GM19468 (cell line): ENCODE measurements around the gene ESRP2.

Experiments
- ATAC-seq: cut with Tn5 transposase; IDR thresholded peaks from one replicate; pipeline ENCODE4 v1.9.1; 2021; ENCODE audit warnings: mild to moderate bottlenecking, moderate library complexity, moderate number of reproducible peaks; ENCODE audit not compliant: unreplicated experiment; ENCODE audit errors: extremely low read depth

ESRP2 gene

DNA sequence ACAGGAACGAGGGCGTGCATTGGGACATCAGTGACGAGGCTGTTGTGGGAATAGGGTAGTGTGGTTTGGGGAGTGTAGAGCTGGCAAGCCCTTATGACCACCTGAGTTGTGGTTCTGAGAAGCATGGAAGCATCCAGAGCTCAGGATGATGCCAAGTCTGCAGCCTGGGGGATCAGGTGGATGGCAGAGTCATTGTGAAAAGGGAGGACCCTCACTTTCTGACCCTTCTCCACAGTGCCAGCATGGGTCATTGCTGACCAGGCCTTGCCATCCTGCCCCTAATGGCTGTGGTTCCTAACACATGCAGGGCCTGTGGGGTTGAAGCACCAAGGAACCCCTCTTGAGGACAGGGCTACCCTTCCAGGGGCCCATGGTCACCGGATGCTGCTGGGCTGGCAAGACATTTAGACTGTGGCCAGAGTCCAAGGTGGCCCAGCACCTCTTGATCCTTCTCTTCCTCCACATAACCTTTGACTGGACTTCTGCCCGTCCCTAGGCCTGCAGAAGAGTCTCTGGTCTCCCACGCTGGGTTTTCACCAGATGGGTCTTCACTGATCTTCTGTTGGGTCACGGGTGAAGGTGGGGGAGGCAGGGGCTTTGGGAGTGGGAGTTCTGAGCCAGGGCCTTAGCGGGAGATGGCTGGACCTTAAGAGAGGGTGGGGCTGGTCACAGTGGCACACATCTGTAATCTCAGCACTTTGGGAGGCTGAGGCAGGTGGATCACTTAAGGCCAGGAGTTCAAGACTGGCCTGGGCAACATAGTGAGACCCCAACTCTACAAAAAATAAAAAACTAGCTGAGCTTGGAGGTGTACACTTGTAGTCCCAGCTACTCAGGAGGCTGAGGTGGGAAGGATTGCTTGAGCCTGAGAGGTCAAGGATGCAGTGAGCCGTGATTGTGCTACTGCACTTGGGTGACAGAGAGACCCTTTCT is 7.3 kb upstream of the ESRP2 start:
- no peak for ATAC-seq

DNA sequence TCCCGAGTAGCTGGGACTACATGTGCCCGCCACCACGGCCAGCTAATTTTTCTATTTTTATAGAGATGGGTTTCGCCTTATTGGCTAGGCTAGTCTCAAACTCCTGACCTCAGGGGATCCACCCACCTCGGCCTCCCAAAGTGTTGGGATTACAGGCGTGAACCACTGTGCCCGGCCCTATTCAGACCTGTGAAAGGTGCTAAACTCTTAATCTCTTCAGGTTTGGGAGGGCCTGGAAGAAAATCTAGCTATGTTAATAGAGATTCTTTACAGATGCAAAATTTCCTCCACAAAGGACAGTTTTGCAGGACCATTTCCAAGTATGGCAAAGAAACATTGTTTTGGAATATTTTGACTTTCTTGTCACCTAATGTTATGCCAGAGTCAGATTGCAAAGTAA is 6.2 kb upstream of the ESRP2 start:
- ATAC-seq: no peak

DNA sequence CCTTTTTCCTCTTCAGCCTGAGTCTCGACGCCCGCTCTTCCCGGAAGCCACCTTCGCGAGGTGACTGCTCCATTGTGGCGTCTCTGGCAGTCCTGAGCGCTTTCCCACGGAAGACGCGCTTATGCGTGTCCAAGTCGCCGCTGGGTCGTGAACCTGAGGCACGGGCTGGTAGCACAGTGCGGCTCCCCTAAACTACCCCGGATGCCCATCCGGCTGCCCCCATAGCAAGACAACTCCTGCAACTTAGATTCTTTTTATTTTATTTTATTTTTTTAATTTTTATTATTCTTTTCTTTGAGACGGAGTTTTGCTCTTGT is 2.1 kb upstream of the ESRP2 start:
- no peak for ATAC-seq

DNA sequence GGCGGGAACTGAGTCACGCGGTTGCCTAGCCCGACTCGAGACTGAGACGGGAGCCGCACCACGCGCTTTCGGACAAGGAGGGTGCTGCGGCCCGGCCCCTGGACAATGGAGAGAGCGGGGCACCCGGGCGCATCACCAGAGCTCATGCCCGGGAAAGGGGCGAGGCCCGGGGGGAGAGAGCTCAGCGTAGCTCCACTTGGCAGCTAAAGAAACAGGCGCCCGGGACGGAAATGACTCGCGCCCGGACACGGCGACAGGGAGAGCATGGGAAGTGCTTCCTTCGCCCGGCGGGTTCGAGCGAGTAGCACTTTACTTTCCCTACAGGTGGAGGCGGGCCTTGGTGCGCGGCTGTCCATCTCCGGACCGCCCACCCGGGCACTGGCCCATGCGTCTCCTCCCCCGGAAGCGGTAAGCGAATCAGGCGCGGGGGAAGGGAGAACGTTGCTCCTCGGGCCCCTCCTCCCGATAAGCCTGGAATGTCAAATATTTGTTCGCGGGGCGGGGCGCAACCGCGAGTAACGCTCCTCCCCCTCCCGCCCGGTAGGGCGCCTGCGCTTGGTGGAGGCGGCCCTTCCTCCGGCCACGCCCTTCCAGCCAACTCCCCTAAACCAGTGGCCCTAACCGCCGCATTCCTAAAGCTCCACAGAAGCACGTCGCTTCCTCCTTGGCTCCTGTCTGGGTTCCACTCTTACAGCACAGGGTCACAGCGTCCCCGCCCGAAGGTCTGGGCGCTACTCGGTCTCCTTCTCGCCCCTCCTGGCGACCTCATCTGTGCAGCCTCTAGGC is 1.5 kb upstream of the ESRP2 start:
- peak; percentile 56 for ATAC-seq

DNA sequence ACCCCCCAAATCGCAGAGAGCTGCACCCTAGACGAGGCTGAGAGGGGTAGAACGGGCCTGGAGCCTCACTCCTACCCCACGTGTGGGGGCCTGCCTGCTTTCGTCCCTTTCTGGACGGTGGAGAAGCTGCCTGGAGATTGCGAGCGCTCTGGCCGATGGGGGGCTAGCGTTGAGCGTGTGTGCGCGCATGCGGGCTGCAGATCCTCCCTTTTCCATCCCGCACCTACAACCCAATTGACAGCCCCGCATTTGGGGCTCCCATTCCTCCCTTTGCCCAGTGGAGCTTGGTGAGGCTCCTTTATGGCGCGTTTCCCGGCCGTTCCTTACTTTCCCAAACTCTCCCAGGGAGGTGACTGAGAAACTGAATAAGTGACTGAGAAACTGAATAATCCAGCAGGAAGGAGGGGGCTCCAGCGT is 907 bp upstream of the ESRP2 start:
- no peak for ATAC-seq

DNA sequence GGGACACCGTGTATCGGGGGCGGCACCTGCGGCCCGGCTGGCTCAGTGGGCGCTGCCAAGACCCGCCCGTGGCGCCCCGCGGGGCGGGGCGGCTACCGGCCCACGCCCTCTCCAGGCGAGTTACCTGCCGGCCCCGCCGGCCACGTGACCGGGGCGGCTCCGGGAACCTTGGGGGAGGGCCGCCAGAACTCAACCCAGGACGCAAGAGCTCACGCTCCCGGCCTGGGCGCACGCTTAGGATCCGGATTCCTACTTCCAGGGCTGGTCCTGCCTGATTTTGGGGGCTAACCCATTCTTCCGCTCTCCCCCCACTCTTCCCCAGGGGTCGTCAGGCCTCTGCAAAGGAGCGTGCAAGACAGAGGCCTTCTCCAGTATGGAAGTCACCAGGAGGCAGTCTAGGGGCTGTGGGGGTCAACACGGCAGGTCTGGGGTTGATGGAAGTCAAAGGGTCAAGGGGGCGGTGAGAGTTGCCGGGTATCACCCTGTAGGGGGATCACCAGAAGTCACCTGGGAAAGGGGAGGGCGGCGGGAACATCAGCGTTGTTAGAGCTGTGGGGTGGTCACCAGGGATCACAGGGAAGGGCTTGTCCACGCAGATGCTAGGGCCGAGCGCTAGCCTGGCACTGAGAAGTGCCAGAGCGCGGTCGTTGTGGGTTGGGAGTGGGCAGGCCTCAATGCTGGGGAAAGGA is 354 bp upstream of the ESRP2 start:
- ATAC-seq: no peak

DNA sequence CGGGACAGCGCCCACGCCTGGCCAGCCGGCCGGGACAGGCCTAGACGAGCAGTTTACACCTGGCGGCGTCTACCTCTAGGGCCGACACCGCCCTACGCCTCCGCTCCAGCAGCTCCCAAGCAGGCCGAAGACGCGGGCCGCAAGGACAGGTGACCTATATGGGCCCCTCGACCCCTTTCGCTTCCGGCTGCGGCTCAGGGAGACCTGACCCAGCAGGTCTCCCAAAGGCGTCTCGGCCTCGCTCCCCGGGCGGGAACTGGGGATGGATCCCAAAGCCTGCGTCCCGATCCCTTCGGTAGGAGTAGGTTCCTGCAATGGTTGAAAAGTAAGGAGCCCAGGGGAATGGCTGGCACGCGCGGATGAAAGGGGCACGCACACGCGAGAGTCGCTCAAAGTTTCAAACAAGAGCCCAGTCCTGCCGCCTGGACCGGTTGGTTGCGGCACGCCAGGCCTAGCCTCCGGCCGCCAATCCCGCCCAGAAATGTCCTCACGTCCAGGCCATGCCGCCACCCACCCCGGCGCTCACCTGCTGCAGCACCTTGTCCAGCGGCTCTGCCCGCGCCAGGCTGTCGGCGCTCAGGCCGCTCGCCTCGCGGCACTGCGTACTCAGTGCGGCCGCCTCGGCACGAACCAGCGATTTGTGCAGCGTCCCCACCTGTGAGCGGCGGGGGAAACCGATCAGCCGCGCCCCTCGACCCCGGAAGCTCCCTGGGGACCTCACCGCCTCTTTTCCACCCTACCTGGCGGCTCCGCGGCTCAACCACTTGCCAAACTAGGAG is 630 bp downstream of the ESRP2 start:
- no peak for ATAC-seq

DNA sequence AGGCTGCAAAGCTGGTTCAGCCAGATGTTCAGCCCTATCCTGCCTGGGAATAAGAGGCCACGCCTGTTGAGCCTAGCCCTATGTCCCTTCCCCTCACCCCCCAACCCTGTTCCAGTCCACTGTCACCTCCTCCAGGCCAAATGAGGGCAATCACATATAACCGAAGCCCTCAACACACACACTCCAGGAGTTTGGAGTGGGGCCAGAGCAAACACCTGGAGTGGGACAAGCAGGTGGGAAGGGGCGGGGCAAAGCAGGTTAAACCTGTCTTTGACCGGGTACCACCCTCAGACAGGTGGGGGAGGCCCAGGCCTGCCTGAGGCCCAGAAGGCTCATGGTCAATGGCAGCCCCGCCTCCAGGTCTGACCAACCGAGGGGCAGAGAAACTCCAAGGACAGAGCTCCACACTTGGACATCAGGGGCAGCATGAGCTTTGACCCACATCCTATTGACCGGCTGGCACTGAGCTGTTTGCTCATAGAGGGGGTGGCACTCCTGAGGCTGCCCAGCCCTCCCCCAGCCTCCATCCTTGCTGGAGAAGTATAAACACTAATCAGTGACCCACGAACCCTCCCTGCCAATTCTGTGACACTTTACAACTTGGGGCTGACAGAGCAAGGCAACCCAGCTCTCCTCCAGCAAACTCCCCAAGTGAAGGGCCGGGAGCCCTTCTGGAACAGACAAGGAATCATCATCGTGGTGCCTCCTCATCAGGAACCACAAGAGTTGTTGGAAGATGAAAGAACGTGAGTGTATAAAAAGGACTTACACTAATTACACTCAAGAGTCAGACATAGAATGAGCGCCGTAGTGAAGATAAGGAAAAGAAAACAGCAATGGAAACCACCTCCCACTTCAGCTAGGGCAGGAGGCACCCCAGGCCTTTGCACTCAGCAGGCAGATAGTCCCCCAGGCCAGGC is 1.5 kb downstream of the ESRP2 start:
- no peak for ATAC-seq

DNA sequence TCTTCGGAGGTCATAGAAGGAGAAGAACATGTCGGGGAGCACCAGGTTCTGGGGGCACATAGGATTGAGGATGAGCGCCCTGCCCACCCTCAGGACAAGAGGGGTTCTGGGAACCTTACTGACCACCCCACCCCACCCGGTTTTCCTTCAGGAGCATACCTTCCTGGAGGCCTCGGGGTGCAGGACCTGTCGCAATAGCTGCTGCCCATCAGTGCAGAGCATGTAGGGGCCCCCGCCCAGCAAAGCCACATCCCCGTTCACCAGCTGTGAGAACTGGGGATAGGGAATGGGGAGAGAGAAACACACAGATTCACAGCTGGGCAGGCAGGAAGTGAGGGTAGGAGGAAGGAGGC is 2.1 kb downstream of the ESRP2 start:
- ATAC-seq: no peak

DNA sequence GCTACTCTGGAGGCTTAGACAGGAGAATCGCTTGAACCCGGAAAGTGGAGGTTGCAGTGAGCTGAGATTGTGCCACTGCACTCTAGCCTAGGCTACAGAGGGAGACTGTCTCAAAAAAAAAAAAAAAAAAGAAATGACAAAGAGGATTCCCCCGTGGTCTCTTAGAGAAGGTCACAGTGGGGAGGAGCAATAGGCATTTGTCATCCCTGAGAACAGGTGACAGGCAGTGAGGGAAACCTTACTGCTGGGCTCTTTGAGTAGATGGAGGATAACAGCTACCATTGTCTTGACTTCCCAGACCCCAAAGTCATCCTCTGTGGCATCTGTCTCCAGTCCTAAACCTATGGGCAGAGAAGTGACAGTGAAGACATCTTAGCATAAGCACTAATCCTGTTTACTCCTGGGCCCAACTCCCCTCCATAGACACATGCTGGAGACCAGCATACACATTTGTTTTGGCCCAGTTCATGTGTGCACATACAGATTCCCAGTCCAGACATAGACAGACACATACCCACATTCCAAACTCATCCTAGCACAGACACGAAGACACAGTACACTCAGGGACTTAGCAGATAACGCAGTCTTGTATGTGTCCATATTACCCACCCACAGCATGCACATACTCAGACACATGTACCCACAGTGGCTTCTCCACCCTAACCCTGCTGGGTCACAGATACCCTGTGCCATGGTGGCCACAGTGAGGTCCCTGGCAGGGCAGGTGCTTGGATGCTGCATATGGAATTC is 2.7 kb downstream of the ESRP2 start:
- no peak for ATAC-seq

DNA sequence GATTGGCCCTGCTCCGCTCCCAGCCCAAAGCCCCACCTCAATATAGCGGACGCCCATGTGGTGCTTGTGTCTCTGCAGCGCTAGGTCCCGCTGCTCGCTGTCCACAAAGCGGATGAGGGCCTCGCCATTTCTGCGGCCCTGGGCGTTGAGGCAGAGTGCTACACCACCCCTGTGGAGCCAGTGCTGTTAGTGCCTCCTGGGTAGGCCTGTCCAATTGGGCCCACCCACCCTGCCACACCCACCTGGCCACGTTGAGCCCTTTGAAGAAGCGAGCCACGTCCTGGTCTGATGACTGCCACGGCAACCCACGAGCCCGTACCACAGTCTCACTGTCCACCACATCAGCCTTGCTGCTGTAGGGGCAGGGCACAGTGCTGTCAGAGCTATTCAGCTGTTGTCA is 3.6 kb downstream of the ESRP2 start:
- ATAC-seq: no peak

DNA sequence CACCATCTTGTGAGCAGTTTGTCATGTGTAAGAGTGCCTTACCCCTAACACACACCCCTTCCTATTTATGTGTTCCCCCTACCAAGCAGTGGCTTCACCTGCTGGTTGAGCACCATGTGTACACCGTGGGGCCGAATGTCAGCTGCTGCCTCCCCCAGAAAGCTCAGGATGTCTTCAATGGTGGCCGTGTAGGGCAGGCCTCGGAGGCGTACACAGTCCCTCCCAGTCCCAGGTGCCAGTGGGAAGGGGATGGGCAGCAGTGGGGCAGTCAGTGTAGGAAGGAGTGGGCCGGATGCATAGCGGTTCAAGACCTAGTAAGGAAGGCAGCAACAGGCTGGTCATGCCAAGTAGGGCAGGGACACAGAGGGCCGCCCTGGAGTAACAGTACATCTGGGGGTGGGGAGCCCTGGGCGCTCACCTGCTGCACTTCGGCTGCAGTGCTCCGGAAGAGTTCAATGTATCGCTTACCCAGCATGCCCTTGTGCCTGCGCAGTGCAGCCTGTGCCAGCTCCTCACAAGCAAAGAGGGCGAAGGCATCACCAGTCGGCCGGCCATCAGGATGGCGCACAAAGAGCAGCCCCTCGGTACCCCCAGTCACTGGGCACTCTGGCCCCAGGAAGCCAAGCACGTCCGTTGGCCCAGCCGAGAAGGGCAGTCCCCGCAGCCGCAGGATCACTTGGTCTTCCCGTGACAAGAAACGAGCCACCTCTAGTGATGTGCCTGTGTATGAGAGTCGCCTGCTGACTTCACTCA is 4.4 kb downstream of the ESRP2 start:
- ATAC-seq: no peak

DNA sequence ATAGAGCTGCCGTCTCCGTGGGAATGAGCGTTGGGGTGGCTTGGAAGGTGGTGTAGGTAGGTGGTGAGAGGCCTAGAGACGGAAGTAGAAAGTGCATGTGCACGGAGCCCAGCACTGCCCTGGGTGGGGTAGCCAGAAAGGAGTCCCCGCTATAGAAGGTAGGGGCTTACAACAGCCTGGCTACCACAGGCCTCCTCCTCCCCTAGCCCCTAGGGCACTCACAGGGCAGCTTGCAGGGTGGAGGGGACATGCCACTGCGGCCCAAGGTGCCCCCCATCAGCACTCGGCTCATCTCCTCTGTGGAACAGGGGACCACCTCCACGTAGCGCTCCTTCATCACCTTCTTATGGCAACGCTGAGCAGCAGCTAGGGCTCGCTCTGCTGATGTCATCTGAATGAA is 5.0 kb downstream of the ESRP2 start:
- no peak for ATAC-seq

DNA sequence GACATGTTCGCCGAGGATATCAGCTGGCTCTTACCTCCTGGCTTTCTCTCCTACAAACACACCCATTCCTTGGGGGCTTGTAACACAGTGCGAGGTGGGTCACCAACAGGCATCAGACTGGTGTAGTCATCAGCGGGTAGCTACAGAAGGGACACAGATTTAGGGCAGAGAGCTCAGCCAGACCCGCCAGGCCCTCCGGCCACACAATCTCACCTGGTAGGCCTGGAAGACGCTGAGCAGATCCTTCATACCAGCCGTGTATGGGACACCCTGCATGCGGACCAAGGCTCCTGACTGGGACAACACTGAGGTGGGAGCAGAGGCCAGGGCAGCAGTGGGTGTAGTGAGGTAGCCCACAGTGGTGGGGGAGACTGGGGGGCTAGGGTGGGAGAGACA is 5.8 kb downstream of the ESRP2 start:
- ATAC-seq: no peak

DNA sequence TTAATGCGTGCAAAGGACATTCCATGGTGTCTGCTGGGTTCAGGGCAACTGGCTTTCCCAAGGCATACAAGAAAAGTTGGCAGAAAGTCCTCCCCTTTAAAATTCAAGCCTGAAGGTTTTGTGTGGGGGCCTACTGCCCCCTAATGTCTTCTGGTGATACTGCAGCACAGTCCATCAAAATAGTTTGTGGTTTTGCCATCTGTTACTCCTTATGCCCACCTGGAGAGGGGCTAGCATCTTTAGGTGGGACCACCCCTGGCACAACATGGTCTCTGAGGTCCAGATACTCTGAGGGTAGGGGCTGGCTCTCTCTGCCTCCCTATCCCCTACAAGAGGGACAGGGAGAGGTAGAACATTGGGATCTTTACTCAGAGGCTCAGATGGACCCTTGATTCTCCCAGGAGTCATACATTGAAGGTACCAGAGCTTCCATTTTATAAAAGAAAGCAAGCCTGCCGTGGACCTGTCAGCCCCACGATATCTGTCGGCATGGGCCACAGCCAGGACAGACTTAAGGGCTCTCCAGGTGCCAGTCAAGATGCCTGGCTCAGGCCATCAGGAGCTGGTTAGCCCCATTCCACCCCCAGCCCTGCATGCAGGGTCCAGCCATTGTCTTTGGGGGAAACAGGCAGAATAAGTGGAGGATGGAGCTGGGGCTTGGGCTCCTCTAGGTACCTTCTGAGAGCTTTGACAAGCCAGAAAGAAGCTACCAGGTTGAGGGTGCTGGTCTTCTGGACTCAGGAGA is 6.3 kb downstream of the ESRP2 start:
- no peak for ATAC-seq

DNA sequence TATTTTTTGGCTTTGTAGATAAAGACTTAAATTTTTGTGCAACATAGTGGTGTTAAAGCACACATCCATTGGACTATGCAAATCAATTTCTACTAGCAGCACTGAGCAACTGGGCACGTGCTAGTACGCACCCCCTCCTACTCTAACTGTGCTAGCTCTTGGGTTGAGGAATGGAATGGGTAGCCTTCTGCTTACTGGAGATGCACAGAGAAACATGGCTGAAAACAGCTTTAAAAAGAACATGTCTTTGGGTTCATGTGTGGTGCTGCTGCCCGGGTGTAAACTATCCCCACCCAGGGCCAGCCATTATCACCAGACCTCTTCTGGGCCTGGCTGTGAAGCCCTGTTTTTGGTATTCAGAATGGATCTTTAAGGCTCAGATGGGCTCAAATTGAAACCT is 7.3 kb downstream of the ESRP2 start:
- no peak for ATAC-seq

DNA sequence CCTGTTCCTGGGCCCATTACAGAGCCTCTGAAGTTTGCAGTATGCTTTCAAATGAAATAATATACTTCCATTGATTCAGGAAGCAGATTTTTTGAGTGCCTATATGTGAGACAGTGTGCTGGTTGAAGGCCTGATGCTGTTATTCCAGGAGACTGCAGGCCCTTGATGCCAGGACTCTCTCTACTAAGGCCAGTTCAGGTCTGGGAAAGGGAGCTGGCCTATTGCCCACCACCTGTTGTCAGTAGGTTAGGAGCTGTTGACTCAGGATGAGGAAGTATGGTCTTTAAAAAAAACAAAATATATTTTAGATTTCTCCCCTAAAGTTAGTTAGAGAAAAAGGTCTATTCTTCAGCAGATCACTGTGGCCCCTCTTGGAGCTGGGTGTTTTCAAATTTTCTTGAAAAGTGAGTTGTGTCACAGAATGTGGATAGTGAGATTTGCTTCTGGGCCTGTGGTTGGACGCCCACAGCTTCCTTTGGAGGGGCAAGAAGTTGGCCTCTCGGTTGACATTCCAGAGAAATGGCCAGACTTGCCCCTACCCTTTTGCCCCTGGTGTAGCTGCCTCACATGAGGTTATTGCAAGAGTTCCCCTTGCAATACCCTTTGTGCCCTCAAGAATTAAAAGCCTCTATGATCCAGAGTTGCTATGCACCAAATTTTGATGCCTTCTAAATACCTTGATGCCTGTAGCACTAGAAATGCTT is 7.9 kb downstream of the ESRP2 start:
- ATAC-seq: no peak
